ENCODE data around the gene NCDN.
"Not testable (repeated sequence)": the region's sequence is repeated elsewhere in the genome, so short reads cannot be mapped to it uniquely, and the experiment has no call there.

Gene NCDN

GRCh38 chr1:35568975-35569395 is 11.4 kb downstream of the NCDN start:
- DNase-seq (ENCODE audit: low read depth in 2 of 2) = peak in 1 of 2 donors; percentile 53

- no peak for DNase-seq (ENCODE audit: low read depth in 2 of 2)
These were observed 12.3 kb downstream of the NCDN start for GRCh38 chr1:35569936-35570335.

- no peak for DNase-seq (ENCODE audit: low read depth in 2 of 2)
These were observed 13.1 kb downstream of the NCDN start for GRCh38 chr1:35570589-35571137.

GRCh38 chr1:35571263-35571662 is 13.7 kb downstream of the NCDN start:
- no peak for DNase-seq (ENCODE audit: low read depth in 2 of 2)

- no peak for DNase-seq (ENCODE audit: low read depth in 2 of 2)
These were observed 14.7 kb downstream of the NCDN start for GRCh38 chr1:35572296-35572695.

- no peak for DNase-seq (ENCODE audit: low read depth in 2 of 2)
These were observed 15.9 kb downstream of the NCDN start, which contains the start of gene TFAP2E for GRCh38 chr1:35573198-35574124. Gene TFAP2E (plus strand): TSS chr1:35573314. CDS start chr1:35573578, 264 bp downstream.

GRCh38 chr1:35574125-35574654 is 16.6 kb downstream of the NCDN start:
- no peak for DNase-seq (ENCODE audit: low read depth in 2 of 2)

GRCh38 chr1:35574655-35575415 is 17.2 kb downstream of the NCDN start:
- no peak for DNase-seq (ENCODE audit: low read depth in 2 of 2)

- DNase-seq (ENCODE audit: low read depth in 2 of 2) = no peak
These were observed 17.9 kb downstream of the NCDN start for GRCh38 chr1:35575416-35575958.

GRCh38 chr1:35576061-35576765 is 18.6 kb downstream of the NCDN start:
- DNase-seq (ENCODE audit: low read depth in 2 of 2) = no peak

- not testable (repeated sequence) for DNase-seq (ENCODE audit: low read depth in 2 of 2)
These were observed 19.1 kb downstream of the NCDN start for GRCh38 chr1:35576766-35577070.

- no peak for DNase-seq (ENCODE audit: low read depth in 2 of 2)
These were observed 19.7 kb downstream of the NCDN start for GRCh38 chr1:35577071-35577998.

GRCh38 chr1:35580949-35581388 is 23.4 kb downstream of the NCDN start:
- DNase-seq (ENCODE audit: low read depth in 2 of 2) = no peak

GRCh38 chr1:35581621-35582020 is 24.0 kb downstream of the NCDN start:
- DNase-seq (ENCODE audit: low read depth in 2 of 2) = not testable (repeated sequence)

GRCh38 chr1:35585281-35585680 is 27.7 kb downstream of the NCDN start:
- no peak for DNase-seq (ENCODE audit: low read depth in 2 of 2)

GRCh38 chr1:35585805-35586204 is 28.2 kb downstream of the NCDN start:
- not testable (repeated sequence) for DNase-seq (ENCODE audit: low read depth in 2 of 2)

- DNase-seq (ENCODE audit: low read depth in 2 of 2) = no peak
These were observed 29.2 kb downstream of the NCDN start for GRCh38 chr1:35586808-35587207.

- DNase-seq (ENCODE audit: low read depth in 2 of 2) = no peak
These were observed 30.1 kb downstream of the NCDN start for GRCh38 chr1:35587736-35588135.

- DNase-seq (ENCODE audit: low read depth in 2 of 2) = no peak
These were observed 30.8 kb downstream of the NCDN start for GRCh38 chr1:35588197-35588910.
